ENCODE data around the gene LRRC45.
"Not testable (repeated sequence)": the region's sequence is repeated elsewhere in the genome, so short reads cannot be mapped to it uniquely, and the experiment has no call there.

The LRRC45 gene

GRCh38 chr17:82022981-82023446 lies at the start of gene LRRC45:
Gene LRRC45 (plus strand): TSS chr17:82023305. CDS start chr17:82023644, 339 bp downstream.
- in situ Hi-C loops (cut with MboI; ENCODE audit: low sequenced_read_pairs) = no loop called here

GRCh38 chr17:81973432-81973831 lies 49.7 kb upstream of the LRRC45 start:
- in situ Hi-C loops (cut with MboI; ENCODE audit: low sequenced_read_pairs) = no loop called here

- in situ Hi-C loops (cut with MboI; ENCODE audit: low sequenced_read_pairs) = no loop called here
Observed at GRCh38 chr17:81976332-81977210, 46.5 kb upstream of the LRRC45 start.

- in situ Hi-C loops (cut with MboI; ENCODE audit: low sequenced_read_pairs) = no loop called here
Observed at GRCh38 chr17:81977211-81977808, 45.8 kb upstream of the LRRC45 start, which contains the start of gene ASPSCR1. Gene ASPSCR1 (plus strand): TSS chr17:81977629. CDS start chr17:81977647, 18 bp downstream.

GRCh38 chr17:81978524-81979298 lies 44.4 kb upstream of the LRRC45 start:
- in situ Hi-C loops (cut with MboI; ENCODE audit: low sequenced_read_pairs) = no loop called here

GRCh38 chr17:81980122-81980521 lies 43.0 kb upstream of the LRRC45 start:
- in situ Hi-C loops (cut with MboI; ENCODE audit: low sequenced_read_pairs) = no loop called here

GRCh38 chr17:81980707-81981343 lies 42.3 kb upstream of the LRRC45 start:
- in situ Hi-C loops (cut with MboI; ENCODE audit: low sequenced_read_pairs) = no loop called here

- in situ Hi-C loops (cut with MboI; ENCODE audit: low sequenced_read_pairs) = not testable (repeated sequence)
Observed at GRCh38 chr17:81981511-81981910, 41.6 kb upstream of the LRRC45 start.

- in situ Hi-C loops (cut with MboI; ENCODE audit: low sequenced_read_pairs) = no loop called here
Observed at GRCh38 chr17:81983011-81983638, 40.0 kb upstream of the LRRC45 start.

GRCh38 chr17:81983639-81984373 lies 39.3 kb upstream of the LRRC45 start:
- in situ Hi-C loops (cut with MboI; ENCODE audit: low sequenced_read_pairs) = no loop called here

GRCh38 chr17:81984773-81985410 lies 38.2 kb upstream of the LRRC45 start:
- in situ Hi-C loops (cut with MboI; ENCODE audit: low sequenced_read_pairs) = no loop called here

- in situ Hi-C loops (cut with MboI; ENCODE audit: low sequenced_read_pairs) = no loop called here
Observed at GRCh38 chr17:81986606-81987005, 36.5 kb upstream of the LRRC45 start.

- in situ Hi-C loops (cut with MboI; ENCODE audit: low sequenced_read_pairs) = no loop called here
Observed at GRCh38 chr17:81987161-81987770, 35.8 kb upstream of the LRRC45 start.

- in situ Hi-C loops (cut with MboI; ENCODE audit: low sequenced_read_pairs) = no loop called here
Observed at GRCh38 chr17:81990836-81991683, 32.0 kb upstream of the LRRC45 start.

- in situ Hi-C loops (cut with MboI; ENCODE audit: low sequenced_read_pairs) = no loop called here
Observed at GRCh38 chr17:81991684-81992305, 31.3 kb upstream of the LRRC45 start.

- in situ Hi-C loops (cut with MboI; ENCODE audit: low sequenced_read_pairs) = no loop called here
Observed at GRCh38 chr17:81992306-81993102, 30.6 kb upstream of the LRRC45 start.
